Measurements from ENCODE around the gene ZNF236. TPM values are rescaled to one million over a fixed set of nuclear protein-coding genes. Genes with fewer than 3 reads are reported as not detected.
A peak's percentile ranks its signal among the peaks of the same experiment; 100 is the strongest.

The ZNF236 gene
- total RNA-seq, 1 donor from 2014 or later, result 14.5 TPM

DNA sequence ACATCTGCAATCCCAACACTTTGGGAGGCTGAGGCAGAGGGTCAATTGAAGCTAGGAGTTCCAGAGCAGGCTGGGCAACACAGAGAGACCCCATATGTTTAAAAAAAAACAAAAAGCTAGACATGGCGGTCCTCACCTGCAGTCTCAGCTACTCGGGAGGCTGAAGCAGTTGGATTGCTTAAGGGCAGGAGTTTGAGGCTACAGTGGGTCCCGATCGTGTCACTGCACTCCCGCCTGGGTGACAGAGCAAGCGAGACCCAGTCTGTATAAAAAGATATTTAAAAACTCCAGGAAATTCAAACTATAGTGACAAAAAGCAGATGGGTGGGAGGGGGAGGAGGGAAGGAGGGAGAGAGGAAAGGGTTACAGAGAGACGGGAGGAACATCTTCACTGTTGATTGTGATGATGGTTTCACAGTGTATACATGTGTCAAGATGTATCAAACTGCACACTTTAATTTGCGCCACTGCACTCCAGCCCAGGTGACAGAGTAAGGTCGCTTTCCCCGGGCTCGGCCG lies 942 bp upstream of the ZNF236 start:
- DNase-seq (ENCODE audit: low read depth), result no peak

DNA sequence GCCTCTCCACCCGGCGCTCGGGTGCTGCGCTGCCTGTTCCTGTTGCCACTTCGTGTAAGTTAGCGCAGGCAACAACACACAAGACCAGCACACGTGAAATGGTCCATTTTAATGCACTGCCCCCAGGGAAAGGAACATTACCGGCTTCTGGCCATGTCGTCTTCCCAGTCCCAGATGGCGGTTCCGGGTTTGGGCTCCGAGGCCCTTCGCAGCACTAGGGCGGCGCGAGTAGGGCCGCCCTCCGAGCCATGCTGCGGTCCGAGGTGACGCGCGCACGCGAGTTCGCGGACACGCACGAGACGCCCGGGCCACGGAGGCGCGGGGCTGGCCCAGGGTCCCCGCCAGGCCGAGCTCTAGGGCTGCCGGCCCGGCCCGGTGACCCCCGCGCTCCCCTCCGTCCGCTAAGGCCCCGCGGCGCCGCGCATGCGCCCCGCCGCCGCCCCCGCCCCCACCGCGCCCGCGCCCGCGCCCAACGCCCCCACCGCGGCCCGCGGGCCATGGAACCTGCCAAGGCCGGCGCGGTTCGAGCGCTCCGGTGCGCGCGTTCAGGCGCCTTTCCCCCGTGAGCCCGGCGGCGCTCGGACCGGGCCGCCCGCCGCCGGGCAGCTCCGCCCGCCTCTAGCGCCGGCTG lies 367 bp upstream of the ZNF236 start:
- DNase-seq (ENCODE audit: low read depth), result peak; percentile 35

DNA sequence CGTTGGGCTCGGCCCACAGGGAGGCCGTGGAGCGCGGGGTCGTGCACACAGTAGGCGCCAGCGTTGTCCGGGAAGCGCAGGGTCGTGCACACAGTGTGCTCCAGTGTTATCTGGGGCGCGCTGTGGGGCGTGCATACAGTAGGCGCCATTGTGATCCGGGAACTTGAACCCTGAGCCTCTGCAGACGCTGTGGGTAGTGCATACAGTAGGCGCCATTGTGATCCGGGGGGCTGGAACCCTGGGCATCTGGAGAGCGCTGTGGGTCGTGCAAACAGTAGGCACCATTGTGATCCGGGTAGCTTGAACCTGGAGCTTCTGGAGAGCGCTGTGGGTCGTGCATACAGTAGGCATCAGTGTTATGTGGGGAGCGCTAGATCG lies 793 bp downstream of the ZNF236 start:
- DNase-seq (ENCODE audit: low read depth), result no peak

- no peak for DNase-seq (ENCODE audit: low read depth)
Measured at GRCh38 chr18:76823587-76824011, 1.2 kb downstream of the ZNF236 start.

DNA sequence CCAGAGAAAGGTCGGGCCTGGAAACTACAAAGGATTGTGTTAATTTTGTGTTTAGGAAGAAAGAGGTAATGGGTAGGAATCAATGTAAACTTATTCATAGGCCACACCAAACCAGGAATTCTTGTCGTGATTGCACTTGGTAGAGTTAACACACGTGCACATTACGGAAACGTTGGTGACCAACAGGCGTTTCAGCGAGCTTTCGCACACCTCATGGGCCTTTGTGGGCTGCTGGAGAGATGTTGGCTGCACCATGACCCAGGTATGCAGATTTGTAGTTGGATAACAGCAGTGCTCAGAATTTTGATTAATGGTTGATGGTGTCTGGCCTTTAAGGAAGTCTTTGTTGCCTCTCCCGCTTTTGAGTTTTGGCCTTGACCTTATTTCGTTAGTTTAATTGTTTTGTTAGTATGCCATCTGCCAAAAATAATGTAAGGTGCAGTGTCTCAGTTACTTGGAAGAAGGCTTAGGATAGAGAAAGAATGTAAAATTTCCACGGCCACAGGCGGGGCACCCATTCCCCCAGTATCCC lies 1.9 kb downstream of the ZNF236 start:
- DNase-seq (ENCODE audit: low read depth), result no peak

DNA sequence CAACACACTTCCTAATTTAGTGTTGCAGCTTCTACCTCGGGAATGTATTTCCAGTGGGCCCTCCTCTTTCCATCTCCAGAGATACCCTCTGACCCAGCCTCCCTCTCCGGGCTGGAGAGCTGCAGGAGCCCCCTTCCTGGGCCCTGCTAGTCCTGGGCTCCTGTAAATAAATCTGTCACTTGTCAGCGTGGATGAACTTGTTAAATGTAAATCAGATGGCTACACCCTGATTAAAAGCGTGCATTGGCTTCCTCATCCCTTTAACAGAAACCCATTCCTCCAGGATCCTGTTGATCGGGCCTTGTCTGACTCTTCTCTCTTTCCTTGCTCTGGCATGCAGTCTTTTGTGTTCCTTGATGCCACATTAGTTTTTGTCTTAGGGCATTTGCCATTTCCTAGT lies 2.4 kb downstream of the ZNF236 start:
- DNase-seq (ENCODE audit: low read depth), result no peak

DNA sequence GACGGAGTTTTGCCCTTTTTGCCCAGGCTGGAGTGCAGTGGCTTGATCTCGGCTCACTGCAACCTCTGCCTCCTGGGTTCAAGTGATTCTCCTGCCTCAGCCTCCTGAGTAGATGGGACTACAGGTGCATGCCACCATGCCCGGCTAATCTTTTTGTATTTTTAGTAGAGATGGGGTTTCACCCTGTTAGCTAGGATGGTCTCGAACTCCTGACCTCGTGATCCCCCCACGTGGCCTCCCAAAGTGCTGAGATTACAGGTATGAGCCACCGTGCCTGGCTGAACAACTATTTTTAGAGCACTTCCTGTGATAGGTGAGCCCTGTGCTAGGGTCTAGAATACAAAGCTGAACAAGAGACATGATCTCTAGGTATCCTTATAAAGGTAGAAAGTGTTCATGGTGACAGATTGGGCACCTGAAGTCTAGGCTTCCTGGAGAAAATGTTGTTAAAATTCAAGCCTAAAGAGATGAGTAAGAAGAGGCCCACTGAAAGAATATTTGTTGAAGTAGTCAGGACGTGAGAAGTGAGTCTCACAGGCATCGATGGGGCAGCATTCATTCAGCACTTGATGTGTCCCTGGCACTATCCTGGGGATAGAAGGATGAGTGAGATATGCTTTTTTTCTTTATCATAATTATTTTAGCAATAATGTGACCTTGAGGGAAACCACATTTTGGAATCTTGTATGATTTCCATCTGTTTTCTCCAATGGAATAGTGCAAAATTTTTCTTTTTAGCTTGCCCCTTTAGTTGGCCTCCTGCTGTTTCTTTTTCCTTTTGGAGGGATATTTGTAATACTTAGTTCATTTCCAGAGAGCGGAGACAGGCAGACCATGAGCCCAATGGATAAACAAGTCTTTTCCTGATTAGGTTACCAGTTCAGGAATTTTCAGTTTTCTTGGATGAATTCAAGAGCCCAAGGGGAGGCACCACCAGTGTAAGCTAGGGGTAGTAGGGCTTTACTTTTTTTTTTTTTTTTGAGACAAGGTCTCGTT lies 5.1 kb downstream of the ZNF236 start:
- DNase-seq (ENCODE audit: low read depth), result no peak

- DNase-seq (ENCODE audit: low read depth), result no peak
Measured at GRCh38 chr18:76834379-76834778, 12.0 kb downstream of the ZNF236 start.

- DNase-seq (ENCODE audit: low read depth), result no peak
Measured at GRCh38 chr18:76835380-76835779, 13.0 kb downstream of the ZNF236 start.

DNA sequence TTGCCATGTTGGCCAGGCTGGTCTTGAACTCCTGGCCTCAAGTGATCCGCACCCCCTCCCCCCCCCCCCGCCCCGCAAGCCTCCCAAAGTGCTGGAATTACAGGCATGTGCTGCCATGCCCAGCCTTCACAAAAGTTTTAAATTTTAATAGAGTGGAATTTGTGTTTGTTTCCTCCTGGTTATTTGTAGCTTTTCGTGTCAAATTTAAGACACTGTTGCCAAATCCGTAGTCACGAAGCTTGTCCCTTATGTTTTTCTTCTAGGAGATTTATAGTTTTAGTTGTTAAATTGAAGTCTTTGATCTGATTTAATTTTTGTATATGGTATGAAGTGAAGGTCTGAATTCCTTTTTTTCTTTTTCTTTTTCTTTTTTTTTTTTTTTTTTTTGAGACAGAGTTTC lies 14.7 kb downstream of the ZNF236 start:
- no peak for DNase-seq (ENCODE audit: low read depth)

DNA sequence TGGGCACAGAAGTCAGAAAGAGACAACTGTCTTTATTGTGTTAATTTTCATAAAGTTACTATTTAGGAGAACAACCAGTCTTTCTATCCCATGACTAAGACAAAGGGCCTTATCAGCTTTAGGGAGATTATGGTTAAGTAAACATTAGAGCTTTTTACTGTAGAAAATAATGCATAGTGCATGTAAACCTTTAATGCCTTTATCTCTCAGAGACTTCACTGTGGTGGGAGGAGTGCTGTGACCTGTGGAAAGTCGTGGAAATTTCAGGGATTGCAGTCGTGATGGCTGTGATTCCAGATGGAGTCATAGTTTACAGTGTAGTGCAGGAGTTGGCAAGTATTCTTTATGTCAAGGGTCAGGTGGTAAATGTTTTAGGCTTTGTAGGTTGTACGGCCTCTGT lies 15.8 kb downstream of the ZNF236 start:
- no peak for DNase-seq (ENCODE audit: low read depth)

DNA sequence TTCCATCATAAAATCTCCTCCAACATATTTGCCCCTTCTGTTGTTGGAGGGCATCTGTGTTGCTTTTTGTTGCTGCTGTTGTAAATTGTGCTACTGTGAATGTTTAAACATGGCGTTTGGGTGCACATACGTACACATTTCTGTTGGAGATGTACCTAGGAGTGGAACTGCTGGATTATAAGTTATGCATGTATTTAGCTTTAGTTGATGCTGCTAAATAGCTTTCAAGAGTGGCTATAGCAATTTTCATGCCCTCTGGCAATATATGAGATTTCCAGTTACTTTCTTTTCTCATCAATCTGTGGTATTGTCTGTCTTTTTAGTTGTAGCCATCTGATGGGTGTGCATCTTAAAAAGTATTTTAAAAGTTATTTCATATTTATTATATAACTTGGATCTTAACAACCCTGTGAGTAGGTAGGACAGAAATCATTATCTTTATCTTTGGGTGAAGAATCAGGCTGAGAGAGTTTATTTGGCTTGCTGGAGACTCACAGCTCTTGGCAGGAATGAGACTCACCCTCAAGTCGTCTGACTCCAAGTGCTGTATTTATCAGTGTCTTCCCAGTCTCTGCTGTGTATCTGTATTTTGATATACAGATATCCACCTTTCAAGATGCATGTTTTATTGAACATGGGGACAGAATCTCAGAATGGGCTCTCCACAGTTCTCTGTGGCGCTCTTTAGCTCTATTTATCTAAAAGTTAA lies 16.9 kb downstream of the ZNF236 start:
- DNase-seq (ENCODE audit: low read depth), result no peak

GRCh38 chr18:76842837-76843530 lies 20.6 kb downstream of the ZNF236 start:
- no peak for DNase-seq (ENCODE audit: low read depth)

GRCh38 chr18:76844144-76844543 lies 21.8 kb downstream of the ZNF236 start:
- no peak for DNase-seq (ENCODE audit: low read depth)

DNA sequence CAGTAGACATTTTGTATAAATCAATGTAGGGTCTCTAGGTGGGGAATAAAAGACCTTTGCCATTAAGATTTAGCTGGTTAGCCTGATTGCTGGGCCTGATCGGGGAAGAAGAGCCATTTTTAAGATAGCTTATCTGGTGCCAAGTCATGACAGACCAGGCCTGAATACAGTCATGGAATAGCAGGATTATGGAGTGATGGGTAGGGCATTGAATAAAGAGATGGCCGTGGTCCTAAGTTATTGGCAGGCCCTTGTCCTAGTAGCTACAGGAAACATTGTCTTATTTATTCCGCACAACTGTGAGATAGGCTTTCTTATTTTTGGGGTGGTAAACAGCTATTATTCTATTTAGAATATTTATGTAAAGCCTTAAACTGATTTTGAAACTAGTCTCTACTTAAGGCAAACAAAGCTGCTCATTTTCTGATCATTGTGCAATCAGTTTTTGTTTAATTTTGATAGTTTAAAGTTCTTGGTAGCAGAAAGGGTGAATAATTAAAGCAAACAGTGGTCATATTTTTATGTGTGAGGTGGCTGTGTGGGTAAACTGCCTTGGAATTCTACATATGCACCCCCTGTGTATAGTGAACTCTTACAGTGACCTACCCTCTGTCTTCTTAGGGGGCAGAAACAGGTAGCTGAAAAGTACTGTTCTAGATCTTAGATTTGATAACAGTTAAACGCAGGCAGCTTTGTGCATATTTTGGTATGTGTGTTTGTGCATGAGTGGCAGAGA lies 22.6 kb downstream of the ZNF236 start:
- peak; percentile 26 for DNase-seq (ENCODE audit: low read depth)

DNA sequence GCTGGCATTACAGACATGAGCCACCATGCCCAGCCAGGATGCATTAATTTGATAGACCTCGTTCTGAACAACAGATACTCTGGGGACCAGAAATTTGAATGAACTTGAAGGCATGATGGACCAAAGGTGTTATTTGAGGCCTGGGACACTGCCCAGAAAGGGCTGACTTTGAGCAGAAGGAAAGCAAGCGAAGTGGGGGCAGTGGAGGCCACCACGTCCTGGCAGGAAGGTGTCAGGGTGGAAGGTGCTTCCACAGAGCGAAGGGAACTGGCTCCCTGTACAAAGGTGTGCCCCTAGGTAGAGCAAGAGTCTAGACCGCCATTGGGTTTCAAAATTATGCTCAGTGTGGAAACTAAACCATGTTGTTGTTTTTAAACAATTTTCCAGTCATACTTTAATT lies 23.9 kb downstream of the ZNF236 start:
- DNase-seq (ENCODE audit: low read depth), result no peak

GRCh38 chr18:76847916-76848315 lies 25.6 kb downstream of the ZNF236 start:
- DNase-seq (ENCODE audit: low read depth), result no peak

DNA sequence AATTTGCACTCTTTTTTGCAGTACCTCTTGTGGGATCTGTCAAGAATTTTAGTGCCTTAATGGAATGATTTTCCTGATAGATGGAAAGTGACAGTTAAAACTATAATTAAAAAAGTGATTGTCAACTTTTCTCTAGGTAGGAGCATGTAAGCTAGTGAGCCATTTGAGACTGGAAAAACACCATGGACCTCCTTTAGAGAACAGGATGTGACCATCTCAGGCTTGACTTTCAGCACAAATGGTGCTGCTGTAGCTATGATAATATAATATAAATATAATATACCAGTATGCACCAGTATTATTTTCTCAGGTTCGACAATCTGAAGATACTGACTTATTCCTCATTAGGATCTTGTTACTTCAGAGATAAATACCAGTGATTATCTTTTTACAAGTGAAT lies 27.8 kb downstream of the ZNF236 start:
- no peak for DNase-seq (ENCODE audit: low read depth)

DNA sequence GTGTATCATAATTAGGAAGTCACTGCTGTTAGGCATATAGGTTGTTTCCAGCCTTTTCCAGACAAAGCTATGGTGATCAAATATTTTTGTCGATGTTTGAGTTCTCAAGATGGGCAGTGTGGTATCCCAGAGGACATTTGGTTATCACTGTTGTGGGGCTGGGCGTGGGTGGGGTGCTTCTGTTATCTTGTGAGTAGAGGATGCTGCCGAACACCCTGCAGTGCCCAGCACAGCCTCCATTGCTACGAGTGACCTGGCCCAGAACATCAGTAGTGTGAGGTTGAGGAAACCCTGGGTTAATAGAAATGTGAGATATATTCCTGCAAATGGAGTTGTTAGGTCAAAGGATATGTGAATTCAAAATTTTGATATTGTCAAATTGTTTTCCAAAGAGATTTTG lies 33.2 kb downstream of the ZNF236 start:
- no peak for DNase-seq (ENCODE audit: low read depth)

DNA sequence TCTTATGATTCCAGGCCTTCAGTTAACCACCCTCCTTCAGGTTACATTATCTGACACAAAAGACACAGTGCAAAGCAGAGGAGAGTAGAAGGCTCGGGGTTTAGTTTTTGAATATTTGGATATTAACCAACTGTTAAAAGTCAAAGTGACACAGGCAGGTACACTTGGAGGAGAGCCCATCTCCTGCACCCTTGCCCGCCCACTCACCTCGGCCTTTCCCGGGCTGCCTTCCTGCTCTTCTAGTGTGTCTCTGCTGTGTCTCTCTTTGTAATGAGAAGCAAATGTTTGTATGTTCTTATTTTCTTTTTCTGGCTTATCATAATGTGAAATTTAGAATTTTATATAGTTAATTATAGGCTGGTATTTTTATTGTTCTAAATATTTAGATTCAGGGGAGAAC lies 35.1 kb downstream of the ZNF236 start:
- no peak for DNase-seq (ENCODE audit: low read depth)

Data from renal cortical epithelial cell (primary cell).